RPMI8226 (cell line): ENCODE data around the gene CYTH3.
"Not testable (repeated sequence)": the region's sequence is repeated elsewhere in the genome, so short reads cannot be mapped to it uniquely, and the experiment has no call there.

ENCODE experiments used
- DNase-seq: peaks from one replicate; pipeline ENCODE4 v3.0.0-alpha.2; 2015

Gene CYTH3, protein sequence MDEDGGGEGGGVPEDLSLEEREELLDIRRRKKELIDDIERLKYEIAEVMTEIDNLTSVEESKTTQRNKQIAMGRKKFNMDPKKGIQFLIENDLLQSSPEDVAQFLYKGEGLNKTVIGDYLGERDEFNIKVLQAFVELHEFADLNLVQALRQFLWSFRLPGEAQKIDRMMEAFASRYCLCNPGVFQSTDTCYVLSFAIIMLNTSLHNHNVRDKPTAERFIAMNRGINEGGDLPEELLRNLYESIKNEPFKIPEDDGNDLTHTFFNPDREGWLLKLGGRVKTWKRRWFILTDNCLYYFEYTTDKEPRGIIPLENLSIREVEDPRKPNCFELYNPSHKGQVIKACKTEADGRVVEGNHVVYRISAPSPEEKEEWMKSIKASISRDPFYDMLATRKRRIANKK

DNA sequence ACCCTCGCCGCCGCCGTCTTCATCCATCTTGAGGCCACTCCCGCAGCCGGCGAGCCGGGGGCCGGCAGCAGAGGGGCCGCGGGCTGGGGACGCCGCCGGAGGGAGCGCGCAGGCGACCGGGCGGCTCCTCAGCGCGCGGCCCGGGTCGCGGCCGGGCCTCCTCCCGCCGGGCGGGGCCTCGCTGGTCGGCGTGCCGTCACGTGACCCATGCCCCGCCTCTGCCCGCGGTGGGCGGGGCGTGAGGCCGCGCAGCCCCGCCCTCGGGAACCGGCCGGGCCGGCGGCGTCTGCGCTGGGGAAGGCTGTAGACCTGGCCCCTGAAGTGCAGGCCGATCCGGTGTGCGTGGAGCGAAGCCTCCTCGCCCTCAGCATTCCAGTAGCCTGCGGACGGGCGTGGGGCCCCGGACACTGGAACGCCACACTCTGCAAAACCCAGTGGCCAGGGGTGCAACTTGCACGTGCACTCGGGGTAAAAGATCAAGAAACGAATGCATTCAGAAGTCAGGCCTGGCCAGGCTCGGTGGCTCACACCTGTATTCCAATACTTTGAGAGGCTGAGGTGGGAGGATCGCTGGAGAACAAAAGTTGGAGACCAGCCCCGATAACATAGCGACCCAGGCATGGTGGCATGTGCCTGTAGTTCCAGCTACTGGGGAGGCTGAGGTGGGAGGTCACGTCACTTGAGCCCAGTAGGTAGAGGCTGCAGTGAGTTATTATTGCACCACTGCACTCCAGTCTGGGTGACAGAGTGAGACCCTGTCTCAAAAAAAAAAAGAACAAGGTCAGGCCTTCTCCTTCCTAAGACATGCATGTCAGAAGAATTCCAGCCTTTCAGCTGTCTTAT lies at the start of gene CYTH3:
Gene CYTH3 (minus strand): TSS at position 144 of the 843 bp plus-strand sequence. CDS start 117 bp downstream, at position 27.
- DNase-seq, result peak; percentile 91

DNA sequence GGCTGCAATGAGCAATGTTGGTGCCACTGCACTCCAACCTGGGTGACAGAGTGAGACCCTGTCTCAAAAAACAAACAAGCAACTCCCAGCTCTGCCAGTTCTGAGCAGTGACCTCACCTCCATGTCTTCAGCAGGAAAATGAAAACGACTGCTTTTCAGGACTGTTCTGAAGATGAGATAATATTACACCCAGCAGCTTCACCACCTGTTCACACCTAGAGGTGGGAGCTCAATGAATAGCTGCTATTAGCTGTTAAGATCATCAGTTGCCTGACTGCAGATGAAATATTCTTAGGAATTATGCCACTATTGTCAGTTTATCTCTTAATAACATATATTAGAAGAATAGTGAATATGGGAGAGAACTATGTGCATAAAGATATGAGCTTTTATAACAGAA lies 48.4 kb upstream of the CYTH3 start:
- no peak for DNase-seq

DNA sequence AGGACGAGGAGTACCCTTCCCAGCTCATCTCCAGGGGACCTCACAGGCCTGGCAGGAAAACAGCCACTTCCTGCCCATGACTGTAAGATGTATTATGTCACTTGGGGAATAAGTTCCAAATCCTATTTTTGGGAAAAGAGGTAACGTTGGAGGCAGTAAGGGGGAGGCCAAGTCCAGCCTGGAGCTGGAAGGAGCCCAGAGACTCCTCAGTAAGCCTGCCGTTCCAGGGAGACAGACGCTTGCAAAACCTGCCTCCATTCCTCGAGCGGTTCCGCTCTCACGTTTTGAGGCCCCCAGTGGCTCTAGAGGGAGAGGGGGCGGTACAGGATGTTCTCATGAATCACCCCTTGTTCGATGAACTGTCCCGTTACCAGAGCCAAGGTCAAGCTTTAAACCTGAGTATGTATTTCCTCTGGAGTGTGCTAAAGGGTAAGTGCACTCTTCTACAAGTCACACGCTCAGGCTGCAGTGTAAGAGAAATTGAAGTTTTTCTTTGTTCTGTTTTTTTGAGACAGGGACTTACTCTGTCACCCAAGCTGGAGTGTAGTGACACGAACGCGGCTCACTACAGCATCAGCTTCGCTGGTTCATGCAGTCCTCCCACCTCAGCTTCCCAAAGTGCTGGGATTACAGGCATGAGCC lies 45.5 kb upstream of the CYTH3 start:
- no peak for DNase-seq

DNA sequence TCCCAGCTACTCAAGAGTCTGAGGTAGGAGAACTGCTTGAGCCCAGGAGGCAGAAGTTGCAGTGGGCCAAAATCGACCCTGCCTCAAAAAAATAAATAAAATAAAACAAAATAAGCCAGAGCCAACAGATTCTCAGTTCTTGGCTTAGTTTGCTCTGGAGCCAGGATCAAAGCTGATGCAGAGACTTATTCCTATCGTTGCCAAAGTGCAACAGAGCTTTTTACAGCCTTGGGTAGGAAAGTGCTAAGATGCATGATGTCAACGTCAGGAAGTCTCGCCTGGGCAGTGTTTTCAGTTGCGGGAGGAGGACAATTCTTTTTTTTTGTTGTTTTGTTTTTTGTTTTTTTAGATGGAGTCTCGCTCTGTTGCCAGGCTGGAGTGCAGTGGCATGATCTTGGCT lies 43.8 kb upstream of the CYTH3 start:
- no peak for DNase-seq

DNA sequence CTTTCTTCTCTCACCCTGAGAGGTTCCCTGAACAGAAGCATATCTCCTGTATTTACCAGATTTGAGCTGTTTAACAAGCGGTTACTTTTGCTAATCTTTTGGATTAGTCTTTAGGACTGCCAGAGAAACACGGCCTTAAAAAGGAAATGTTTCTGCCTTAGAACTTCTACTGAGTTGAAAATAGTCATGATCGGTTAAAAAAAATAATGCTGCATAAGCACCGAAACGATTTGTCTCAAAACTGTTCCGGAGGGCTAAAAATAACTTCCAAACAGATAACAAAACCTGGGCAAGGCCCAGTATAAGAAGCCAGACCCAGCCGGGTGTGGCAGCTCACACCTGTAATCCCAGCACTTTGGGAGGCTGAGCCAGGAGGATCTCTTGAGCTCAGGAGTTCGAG lies 43.3 kb upstream of the CYTH3 start:
- DNase-seq, result peak; percentile 82

DNA sequence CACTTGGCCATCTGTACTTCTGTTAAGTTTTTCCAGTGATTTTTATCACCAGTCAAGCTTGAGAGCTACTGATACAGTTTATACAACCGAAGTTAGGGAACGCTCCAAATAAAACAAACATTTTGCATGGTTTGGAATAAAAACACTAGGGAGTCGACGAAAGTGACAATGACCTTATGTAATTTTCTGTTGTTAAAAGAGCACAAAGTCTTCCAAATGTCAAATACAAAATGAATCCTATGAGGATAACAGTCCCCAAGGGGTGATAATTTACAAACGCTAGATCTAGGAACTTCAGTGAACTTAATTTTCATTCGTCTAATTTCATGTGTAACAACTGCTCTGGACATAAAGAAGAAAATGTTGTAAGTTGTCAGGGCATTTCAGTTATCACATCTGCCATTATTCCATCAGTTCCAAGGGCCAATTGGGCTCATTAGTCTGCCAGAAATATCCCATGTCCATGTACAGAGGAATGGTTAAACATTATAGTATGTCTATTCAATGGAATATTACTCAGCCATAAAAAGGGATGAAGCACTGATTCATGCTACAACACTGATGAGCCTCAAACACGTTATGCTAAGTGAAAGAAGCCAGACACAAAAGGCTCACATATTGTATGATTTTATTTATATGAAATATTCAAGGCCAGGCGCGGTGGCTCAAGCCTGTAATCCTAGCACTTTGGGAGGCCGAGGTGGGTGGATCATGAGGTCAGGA lies 38.0 kb upstream of the CYTH3 start:
- DNase-seq, result no peak

DNA sequence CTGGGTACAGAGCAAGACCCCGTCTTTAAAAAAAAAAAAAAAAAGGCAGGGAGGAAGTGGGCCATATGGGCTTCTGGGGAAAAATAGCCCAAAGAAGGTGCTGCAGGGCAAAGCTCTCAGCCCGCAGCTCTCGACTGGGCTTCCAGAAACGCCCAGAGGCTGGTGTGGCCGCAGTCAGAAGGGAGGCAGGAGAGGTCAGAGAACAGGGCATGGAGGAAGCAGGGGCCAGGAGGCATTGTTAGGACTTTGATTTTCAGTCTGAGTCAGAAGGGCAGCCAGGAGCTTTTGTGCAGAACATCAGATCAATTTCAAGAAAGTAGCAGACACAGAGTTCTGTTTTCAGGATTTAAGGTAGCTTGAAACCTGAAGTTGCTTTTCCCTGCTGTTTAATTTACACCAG lies 35.3 kb upstream of the CYTH3 start:
- no peak for DNase-seq

DNA sequence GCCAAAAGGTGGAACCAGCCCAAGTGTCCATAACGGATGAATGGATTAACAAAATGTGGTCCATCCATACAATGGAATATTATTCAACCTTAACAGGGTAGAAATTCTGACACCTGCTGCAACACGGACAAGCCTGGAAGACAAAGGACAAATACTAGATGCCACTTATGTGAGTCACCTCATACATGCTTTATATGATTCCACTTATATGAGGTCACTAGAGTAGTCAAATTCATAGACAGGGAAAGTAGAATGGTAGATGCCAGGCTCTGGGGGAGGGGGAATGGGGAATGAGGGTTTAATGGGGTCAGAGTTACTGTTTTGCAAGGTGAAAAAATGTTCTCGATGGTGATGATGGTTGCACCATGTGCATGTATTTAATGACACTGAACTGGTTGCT lies 34.0 kb upstream of the CYTH3 start:
- DNase-seq, result no peak

DNA sequence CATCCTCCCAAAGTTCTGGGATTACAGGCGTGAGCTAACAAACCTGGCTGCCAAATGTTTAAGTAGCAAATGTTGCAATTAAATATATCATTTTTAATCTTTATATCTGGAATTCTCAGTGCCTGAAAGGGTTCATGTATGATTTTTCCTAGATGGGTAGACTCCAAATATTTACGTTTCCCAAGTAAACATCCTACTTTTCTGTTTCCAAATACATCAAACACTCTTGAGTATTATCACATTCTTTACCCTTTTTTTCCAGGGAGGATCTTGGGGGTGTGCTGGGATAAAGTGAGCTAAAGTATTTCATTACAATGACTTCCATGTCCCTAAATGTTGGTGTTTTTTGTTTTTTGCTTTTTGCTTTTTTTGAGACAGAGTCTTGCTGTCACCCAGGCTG lies 32.9 kb upstream of the CYTH3 start:
- DNase-seq, result no peak

DNA sequence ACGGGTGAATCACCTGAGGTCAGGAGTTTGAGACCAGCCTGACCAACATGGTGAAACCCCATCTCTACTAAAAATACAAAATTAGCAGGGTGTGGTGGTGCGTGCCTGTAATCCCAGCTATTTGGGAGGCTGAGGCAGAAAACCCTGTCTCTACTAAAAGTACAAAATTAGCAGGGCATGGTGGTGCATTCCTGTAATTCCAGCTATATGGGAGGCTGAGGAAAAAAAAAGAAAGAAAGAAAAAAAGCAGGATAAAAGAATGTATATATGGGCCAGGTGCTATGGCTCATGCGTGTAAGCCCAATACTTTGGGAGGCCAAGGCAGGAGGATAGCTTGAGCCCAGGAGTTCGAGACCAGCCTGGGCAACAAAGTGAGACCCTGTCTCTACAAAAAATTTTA lies 29.0 kb upstream of the CYTH3 start:
- DNase-seq, result not testable (repeated sequence)

DNA sequence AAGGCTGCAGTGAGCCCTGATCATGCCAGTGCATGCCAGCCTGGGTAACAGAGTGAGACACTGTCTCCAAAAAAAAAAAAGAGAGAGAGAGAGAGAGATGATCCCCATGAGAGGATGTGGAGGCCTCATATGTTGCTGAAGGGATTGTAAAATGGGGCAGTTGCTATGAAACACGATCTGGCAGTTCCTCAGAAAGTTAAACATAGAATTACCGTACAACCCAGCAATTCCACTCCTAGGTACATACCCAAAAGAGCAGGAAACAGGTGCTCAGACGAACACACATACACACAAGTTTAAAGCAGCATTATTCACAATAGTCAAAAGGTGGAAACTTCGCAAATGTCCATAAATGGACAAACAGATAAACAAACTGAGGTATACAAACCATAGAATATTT lies 27.4 kb upstream of the CYTH3 start:
- DNase-seq, result no peak

DNA sequence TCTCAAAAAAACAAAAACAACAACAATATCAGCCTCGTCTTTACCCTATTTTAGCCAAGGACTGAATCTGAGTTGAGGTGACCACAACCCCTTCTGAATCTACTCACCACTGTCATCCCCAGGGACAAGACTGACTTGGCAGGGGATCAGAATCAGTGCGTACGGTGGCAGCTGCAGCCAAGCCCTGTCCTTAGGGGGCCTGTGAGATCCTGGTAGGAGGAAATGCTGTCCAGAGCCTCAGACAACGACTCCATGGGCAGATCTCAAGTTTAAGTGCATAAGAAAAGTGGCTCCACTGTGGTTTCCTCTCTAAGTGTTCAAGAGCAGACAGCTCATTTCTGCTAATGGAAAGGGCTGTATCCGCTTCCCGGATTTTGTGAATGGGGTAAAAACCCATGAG lies 22.4 kb upstream of the CYTH3 start:
- no peak for DNase-seq

DNA sequence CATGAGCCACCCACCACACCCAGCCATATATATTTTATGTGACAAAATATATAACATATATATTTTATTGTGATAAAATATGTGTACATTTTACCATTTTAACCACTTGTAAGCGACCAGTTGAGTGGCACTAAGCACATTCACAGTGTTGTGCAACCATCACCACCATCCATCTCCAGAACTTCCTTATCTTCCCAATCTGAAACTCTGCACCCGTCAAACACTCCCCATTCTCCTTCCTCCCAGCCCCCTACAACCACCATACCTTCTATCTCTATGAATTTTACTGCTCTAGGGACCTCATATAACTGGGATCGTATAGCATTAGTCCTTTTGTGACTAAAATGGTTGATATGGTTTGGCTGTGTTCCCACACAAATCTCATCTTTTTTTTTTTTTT lies 20.8 kb upstream of the CYTH3 start:
- DNase-seq, result no peak

DNA sequence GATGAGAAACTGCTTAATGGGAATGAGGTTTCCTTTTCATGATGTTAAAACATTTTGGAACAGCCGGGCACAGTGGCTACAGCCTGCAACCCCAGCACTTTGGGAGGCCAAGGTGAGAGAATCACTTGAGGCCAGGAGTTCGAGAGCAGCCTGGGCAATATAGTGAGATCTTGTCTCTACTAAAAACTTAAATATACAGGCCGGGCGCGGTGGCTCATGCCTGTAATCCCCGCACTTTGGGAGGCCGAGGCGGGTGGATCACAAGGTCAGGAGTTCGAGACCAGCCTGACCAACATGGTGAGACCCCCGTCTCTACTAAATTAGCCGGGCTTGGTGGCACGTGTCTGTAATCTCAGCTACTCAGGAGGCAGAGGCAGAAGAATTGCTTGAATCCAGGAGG lies 19.5 kb upstream of the CYTH3 start:
- not testable (repeated sequence) for DNase-seq

DNA sequence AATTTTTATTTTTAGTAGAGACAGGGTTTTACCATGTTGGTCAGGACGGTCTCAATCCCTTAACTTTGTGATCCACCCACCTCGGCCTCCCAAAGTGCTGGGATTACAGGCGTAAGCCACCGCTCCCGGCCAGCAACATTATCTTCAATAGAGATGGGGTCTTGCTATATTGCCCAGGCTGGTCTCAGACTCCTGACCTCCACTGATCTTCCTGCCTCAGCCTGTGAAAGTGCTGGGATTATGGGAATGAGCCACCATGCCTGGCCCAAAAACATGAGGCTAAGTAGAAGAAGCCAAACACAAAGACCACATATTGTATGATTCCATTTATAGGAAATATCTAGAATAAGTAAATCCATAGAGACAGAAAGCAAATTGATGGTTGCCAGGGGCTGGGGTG lies 19.1 kb upstream of the CYTH3 start:
- DNase-seq, result no peak

DNA sequence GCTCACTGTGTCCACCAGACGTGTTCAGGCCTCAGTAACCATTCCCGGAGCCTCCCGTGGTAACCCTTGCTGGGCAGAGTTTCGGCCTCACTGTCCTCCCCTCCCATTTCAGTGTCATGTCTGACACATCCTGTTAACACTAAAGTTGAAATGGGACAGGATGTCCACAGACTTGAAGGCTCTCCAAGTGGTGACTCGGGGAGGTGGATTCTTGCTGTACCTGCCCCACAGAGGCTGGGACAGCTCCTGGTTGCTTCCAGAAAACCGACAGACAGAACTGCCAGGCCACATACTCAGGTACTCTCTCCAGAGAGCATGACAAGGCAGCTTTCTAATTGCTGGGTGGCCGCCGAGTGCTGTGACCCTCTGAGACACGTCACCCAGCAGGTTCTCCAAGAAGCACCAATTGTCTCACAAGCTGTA lies 17.9 kb upstream of the CYTH3 start:
- no peak for DNase-seq

DNA sequence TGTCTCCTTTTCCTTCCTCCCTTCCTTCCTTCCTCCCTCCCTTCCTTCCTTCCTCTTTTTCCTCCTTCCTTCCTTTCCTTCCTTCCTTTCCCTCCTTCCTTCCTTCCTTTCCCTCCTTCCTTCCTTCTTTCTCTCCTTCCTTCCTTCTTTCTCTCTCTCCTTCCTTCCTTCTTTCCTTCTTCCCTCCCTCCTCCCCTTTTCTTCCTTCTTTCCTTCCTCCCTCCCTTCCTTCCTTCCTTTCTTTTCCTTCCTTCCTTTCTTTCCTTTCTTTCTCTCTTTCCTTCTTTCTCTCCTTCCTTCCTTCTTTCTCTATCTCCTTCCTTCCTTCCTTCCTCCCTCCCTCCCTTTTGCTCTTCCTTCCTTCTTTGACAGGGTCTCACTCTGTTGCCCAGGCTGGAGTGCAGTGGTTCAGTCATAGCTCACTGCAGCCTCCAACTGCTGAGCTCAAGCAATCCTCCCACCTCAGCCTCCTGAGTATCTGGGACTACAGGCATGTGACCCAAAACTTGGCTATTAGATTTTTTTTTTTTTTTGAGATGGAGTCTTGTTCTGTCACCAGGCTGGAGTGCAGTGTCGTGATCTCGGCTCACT lies 15.9 kb upstream of the CYTH3 start:
- no peak for DNase-seq

DNA sequence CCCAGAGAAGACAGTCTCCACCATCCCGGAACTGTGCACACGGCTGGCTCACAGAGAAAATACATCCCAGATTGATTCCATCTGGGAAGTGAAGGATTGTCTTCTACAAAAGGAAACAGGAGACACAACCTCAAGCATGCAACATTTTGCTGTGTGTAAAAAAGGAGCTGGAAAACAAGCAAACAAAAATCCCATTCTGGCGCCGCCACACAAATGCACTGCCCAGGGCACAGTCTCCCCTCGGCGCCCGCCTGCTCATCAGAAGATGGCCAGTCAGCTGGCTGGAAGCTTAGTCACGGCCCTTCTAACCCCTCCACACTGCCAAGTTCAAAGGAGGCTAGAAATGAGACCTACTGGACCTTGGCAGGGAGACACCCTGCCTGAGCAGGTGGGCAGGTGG lies 14.1 kb upstream of the CYTH3 start:
- DNase-seq, result no peak

DNA sequence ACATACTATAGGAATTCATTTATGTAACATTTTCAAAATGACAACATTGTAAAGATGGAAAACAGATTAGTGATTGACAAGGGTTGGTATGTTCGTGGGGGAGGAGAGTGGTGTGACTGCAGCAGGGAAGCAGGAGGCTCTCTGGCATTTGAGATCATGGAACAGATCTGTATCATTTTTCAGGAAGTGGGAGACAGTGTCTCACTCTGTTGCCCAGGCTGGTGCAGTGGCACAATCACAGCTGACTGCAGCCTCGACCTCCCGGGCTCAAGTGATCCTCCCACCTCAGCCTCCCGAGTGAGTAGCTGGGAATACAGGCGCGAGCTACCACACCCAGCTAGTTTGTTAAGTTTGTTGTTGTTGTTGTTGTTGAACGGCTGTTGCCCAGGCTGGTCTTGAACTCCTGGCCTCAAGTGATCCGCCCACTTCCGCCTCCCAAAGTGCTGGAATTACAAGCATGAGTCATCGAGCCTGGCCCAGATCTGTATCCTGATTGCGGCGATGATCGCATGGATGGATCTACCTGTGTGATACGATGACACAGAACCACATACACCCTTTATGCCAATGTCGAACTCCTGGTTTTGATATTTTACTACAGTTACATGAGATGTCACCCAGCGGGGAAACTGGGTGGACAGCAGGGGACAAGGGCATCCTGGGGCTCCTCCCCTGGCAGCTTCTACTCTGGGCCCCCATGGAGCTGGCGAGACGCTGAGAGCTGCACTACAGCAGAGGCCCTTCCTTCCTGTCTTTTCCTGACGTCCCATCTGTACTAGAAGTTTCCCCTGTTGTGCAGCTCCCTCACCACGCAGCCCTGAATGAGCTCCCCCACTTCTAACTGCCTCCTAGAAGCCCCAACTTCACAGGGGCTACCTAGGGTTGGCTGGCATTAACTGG lies 12.3 kb upstream of the CYTH3 start:
- DNase-seq, result no peak

DNA sequence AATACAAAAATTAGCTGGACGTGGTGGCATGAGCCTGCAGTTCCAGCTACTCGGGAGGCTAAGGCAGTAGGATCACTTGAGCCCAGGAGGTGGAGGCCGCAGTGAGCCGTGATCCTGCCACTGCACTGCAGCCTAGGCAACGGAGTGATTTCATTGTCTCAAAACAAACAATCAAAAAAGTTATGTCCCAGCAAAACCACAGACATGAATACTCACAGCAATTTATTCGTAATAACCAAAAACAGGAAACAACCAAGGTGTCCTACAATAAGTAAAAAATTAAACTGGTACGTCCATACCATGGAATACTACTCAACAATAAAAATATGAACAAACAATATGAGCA lies 11.6 kb upstream of the CYTH3 start:
- no peak for DNase-seq

DNA sequence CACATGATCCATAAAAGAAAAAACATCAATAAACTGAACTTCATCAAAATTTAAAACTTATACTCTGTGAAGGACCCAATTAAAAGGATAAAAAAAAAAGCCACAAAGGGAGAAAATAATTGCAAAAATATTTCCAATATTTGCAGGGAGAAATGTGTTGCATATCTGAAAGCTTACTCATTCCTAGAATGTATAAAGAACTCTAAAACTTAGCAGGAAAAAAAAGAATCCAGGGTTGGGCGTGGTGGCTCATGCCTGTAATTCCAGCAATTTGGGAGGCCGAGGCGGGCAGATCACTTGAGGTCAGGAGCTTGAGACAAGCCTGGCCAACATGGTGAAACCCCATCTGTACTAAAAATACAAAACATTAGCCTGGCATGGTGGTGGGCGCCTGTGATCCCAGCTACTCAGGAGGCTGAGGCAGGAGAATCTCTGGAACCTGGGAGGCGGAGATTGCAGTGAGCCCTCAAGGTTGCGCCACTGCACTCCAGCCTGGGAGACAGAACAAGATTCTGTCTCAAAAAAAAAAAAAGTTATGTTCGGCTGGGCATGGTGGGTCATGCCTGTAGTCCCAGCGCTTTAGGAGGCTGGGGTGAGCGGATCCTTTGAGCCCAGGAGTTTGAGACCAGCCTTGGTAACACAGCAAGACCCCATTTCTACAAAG lies 11.1 kb upstream of the CYTH3 start:
- not testable (repeated sequence) for DNase-seq
